K562 (cell line): ENCODE data around the gene C6orf163. TPM values are rescaled to one million over a fixed set of nuclear protein-coding genes. Genes with fewer than 3 reads are reported as not detected.

Source experiments
- ATF4 ChIP-seq: fragments of 450-650 bp; formaldehyde crosslinking; IDR thresholded peaks from 2 replicates; pipeline ENCODE4 v1.4.0; 2022; ENCODE audit warnings: mild to moderate bottlenecking, moderate library complexity
- CHD4 ChIP-seq: fragments of 200-600 bp; sonication (generic); IDR thresholded peaks from 3 replicates; pipeline ENCODE4 v1.6.1; 2012; ENCODE audit warnings: low read depth, mild to moderate bottlenecking, mixed read lengths, low read length, inconsistent platforms; ENCODE audit not compliant: insufficient read depth, insufficient replicate concordance, poor library complexity, severe bottlenecking
- CUX1 ChIP-seq: fragments of 200-800 bp; sonication (Bioruptor generic); IDR thresholded peaks from 2 replicates; pipeline ENCODE4 v1.6.1; 2016; ENCODE audit warnings: missing genetic modification characterization, missing compliant biosample characterization
- DNMT1 ChIP-seq: fragments of 450-650 bp; IDR thresholded peaks from 2 replicates; pipeline ENCODE4 v1.6.1; 2016; ENCODE audit warnings: antibody characterized with exemption, mild to moderate bottlenecking
- MITF ChIP-seq: IDR thresholded peaks from 2 replicates; pipeline ENCODE4 v1.6.1; 2014; ENCODE audit warnings: antibody characterized with exemption
- MNT ChIP-seq, 2 experiments: fragments of 450-650 bp; conservative IDR thresholded peaks; 2 replicates each; pipeline ENCODE4 v1.6.1; 2017; ENCODE audit warnings: mild to moderate bottlenecking in 2 of 2, moderate library complexity in 2 of 2
- PCBP2 ChIP-seq: fragments of 200-400 bp; formaldehyde crosslinking; IDR thresholded peaks from 2 replicates; pipeline ENCODE4 v1.6.1; 2018; ENCODE audit warnings: low read length, low read depth, mild to moderate bottlenecking, moderate library complexity; ENCODE audit not compliant: poor library complexity, severe bottlenecking
- U2AF2 ChIP-seq: fragments of 200-400 bp; formaldehyde crosslinking; optimal IDR thresholded peaks from 2 replicates; pipeline ENCODE3; 2017; ENCODE audit warnings: low read depth, mild to moderate bottlenecking, low read length
- ZBTB43 ChIP-seq: sonication (generic); formaldehyde crosslinking; IDR thresholded peaks from 2 replicates; pipeline ENCODE4 v1.8.0; 2023; ENCODE audit warnings: mild to moderate bottlenecking, missing genetic modification reagents
- ZNF586 ChIP-seq: fragments of 450-650 bp; formaldehyde crosslinking; conservative IDR thresholded peaks from 2 replicates; pipeline ENCODE4 v1.4.0; 2020; ENCODE audit warnings: mild to moderate bottlenecking, moderate library complexity
- ZNF740 ChIP-seq, 3 experiments: fragments of 200-800 bp in 1 of 3; sonication (Bioruptor generic) in 1 of 3; sonication (generic) in 1 of 3; formaldehyde crosslinking in 1 of 3; IDR thresholded peaks; 2 replicates each; pipeline versions ENCODE4 v1.6.1 to v1.8.0; 2016 to 2022; ENCODE audit warnings: mild to moderate bottlenecking in 2 of 3, missing compliant biosample characterization in 2 of 3, missing genetic modification characterization in 2 of 3, missing genetic modification reagents in 1 of 3
- polyA plus RNA-seq, 8 experiments: library from polyadenylated mRNA; depleted of rRNA in 4 of 8; stranded (reverse) in 5 of 8; unstranded in 3 of 8; fragments of >200 nt; fragmentation: Nextera tagmentation in 2 of 8; fragmentation: Illumina TruSeq in 1 of 8; extraction: Ambion mirVana in 2 of 8; extraction: Trizol in 1 of 8; gene quantifications; 2 replicates each; pipeline versions ENCODE4 v1.2.1 to v1.2.3, GENCODE V29; 2011 to 2014; ENCODE audit warnings: inconsistent platforms in 1 of 8, missing spikeins in 1 of 8
- total RNA-seq, 7 experiments: library from RNA; depleted of rRNA in 6 of 7; stranded (reverse); fragments of >200 nt in 6 of 7; fragmentation: Illumina TruSeq in 2 of 7; extraction: Trizol in 2 of 7; gene quantifications; 2 replicates each; pipeline versions ENCODE4 v1.2.1 to v1.2.3, GENCODE V29; 2011 to 2021; ENCODE audit warnings: low replicate concordance in 1 of 7

The C6orf163 gene
- total and polyA plus RNA-seq, 9 of the 15 experiments (the other 6 are each of a cell fraction or from before 2014, with no cell fraction given): 0.67 to 4.7 (median 1.5) TPM

GRCh38 chr6:87407901-87408720, 63.5 kb downstream of the C6orf163 start, which contains the start of gene CFAP206 (continued):
- no peak for TF ChIP-seq ZNF740 (CRISPR knock-in tag; IDR thresholded peaks at IDR 0.05)
- no peak for TF ChIP-seq ZNF740 (tag; IDR thresholded peaks at IDR 0.05)
- no peak for TF ChIP-seq ZNF586 (CRISPR knock-in tag)
- no peak for TF ChIP-seq DNMT1
- TF ChIP-seq U2AF2: no peak
- TF ChIP-seq CHD4: no peak
- no peak for TF ChIP-seq PCBP2
- no peak for TF ChIP-seq ZBTB43
- TF ChIP-seq ATF4 (CRISPR knock-in tag): 0 out of 2 replicates have a peak, but pooled peaks have one; percentile 36
- no peak for TF ChIP-seq MITF
- TF ChIP-seq CUX1 (CRISPR knock-in tag): peak; percentile 83; the same call in 1 of the 2 replicates
- TF ChIP-seq MNT (conservative IDR thresholded peaks at IDR 0.05): peak; percentile 20 to 70; a peak in 2 of 4 replicates
